Osteocyte (in vitro differentiated cells): ENCODE results near the gene TTC7B. TPM values are rescaled to one million over a fixed set of nuclear protein-coding genes. Genes with fewer than 3 reads are reported as not detected.

Source experiments
- DNase-seq: peaks from one replicate; pipeline ENCODE4 v3.0.0; 2021; ENCODE audit warnings: mixed read lengths; ENCODE audit not compliant: unreplicated experiment; ENCODE audit errors: extremely low spot score
- H3K27ac Mint-ChIP-seq: one replicate; pipeline ENCODE4 v1.8.0; 2021; ENCODE audit warnings: mild to moderate bottlenecking, mixed read lengths; ENCODE audit not compliant: unreplicated experiment
- H3K27me3 Mint-ChIP-seq: one replicate; pipeline ENCODE4 v1.8.0; 2021; ENCODE audit warnings: mixed read lengths; ENCODE audit not compliant: unreplicated experiment
- H3K36me3 Mint-ChIP-seq: one replicate; pipeline ENCODE4 v1.8.0; 2021; ENCODE audit warnings: mixed read lengths; ENCODE audit not compliant: unreplicated experiment
- H3K4me1 Mint-ChIP-seq: one replicate; pipeline ENCODE4 v1.8.0; 2021; ENCODE audit warnings: mixed read lengths; ENCODE audit not compliant: unreplicated experiment
- H3K4me3 Mint-ChIP-seq: one replicate; pipeline ENCODE4 v1.8.0; 2021; ENCODE audit warnings: mild to moderate bottlenecking, moderate library complexity, mixed read lengths; ENCODE audit not compliant: unreplicated experiment
- H3K9me3 Mint-ChIP-seq: one replicate; pipeline ENCODE4 v1.8.0; 2021; ENCODE audit warnings: mixed read lengths; ENCODE audit not compliant: unreplicated experiment
- CTCF ChIP-seq: fragments of 200-600 bp; sonication (generic); IDR thresholded peaks from 2 replicates; pipeline ENCODE4 v1.5.0; 2021; ENCODE audit warnings: antibody characterized with exemption, mild to moderate bottlenecking, moderate library complexity
- total RNA-seq: library from RNA; stranded (reverse); gene quantifications from 2 replicates; pipeline ENCODE4 v1.2.1, GENCODE V29; 2021

The TTC7B gene
- total RNA-seq, 1 donor from 2014 or later = 43.2 TPM

- Mint-ChIP-seq H3K4me1 (peaks cover 5% of the 10 kb centered on the region), H3K9me3 (no peaks in the 10 kb centered on the region), H3K27ac (no peak overlapping the region), H3K27me3 (no peaks in the 10 kb centered on the region), H3K4me3 (no peak overlapping the region), H3K36me3 (peaks cover 3% of the 10 kb centered on the region)
- no peak for TF ChIP-seq CTCF
- no peak for DNase-seq
Measured at GRCh38 chr14:90663140-90663539, 153.1 kb downstream of the TTC7B start.

DNA sequence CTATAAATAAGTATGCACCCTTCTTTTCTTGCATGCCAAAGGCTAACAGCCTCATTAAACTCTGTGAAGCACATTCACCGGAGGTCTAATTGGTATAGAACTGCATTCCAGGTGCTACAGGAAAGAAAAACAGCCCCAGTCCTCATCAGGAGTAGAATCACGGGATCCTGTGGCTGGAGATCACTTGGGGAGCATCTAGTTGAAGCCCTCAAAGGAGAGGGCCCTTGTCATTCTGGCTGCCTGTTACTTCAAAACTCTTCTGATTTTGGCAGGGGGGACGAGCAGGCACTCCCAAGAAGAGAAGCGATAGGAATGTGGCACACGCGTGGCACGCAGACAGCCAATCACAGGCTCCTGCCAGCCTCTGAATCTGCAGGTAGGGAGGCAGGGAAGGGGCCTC, 154.4 kb downstream of the TTC7B start:
- Mint-ChIP-seq H3K36me3 (peaks cover 9% of the 10 kb centered on the region), H3K4me3 (no peak overlapping the region), H3K27ac (no peak overlapping the region), H3K27me3 (no peaks in the 10 kb centered on the region), H3K4me1 (peaks cover 5% of the 10 kb centered on the region), H3K9me3 (no peaks in the 10 kb centered on the region)
- DNase-seq = no peak
- no peak for TF ChIP-seq CTCF

- Mint-ChIP-seq H3K9me3 (no peaks in the 10 kb centered on the region), H3K4me3 (no peak overlapping the region), H3K27me3 (no peaks in the 10 kb centered on the region), H3K27ac (no peak overlapping the region), H3K4me1 (peaks cover 5% of the 10 kb centered on the region), H3K36me3 (peaks cover 9% of the 10 kb centered on the region)
- no peak for DNase-seq
- TF ChIP-seq CTCF = no peak
Measured at GRCh38 chr14:90660865-90661570, 155.2 kb downstream of the TTC7B start.

- no peaks in the 10 kb centered on the region for H3K27me3 Mint-ChIP-seq
- no peak for DNase-seq
- H3K4me1 Mint-ChIP-seq = peaks cover 20% of the 10 kb centered on the region
- H3K4me3 Mint-ChIP-seq = no peak overlapping the region
- peaks cover 9% of the 10 kb centered on the region for H3K36me3 Mint-ChIP-seq
- no peaks in the 10 kb centered on the region for H3K9me3 Mint-ChIP-seq
- TF ChIP-seq CTCF = no peak
- H3K27ac Mint-ChIP-seq = no peak overlapping the region
Measured at GRCh38 chr14:90659156-90659555, 157.1 kb downstream of the TTC7B start.

DNA sequence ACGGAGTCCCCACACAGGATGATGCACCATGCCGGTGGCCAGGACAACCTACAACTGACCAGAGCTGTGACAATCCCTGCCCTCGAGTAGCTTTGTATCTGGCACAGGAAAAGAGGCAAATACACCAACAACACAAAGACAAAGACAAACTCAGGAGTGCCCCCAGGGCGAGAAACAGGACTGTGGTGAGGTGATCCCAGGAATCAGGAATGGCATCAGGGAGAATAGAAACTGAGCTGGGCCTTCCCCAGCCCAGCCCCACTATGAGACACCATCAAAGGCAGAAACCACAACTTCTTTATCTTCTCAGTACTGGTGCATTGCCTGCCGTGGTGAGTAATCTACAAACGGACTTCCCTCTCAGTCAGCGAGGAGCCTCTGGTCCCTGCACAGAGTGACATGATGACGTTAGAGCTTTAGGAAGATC, 157.7 kb downstream of the TTC7B start:
- H3K27ac Mint-ChIP-seq = no peak overlapping the region
- H3K36me3 Mint-ChIP-seq = peaks cover 9% of the 10 kb centered on the region
- DNase-seq = no peak
- TF ChIP-seq CTCF = no peak
- H3K27me3 Mint-ChIP-seq = no peaks in the 10 kb centered on the region
- H3K9me3 Mint-ChIP-seq = no peaks in the 10 kb centered on the region
- no peak overlapping the region for H3K4me3 Mint-ChIP-seq
- H3K4me1 Mint-ChIP-seq = peaks cover 22% of the 10 kb centered on the region
